Natural killer cell (primary cell): Measurements from ENCODE around the gene RHBDD2. TPM values are rescaled to one million over a fixed set of nuclear protein-coding genes. Genes with fewer than 3 reads are reported as not detected.
"Not testable (repeated sequence)": the region's sequence is repeated elsewhere in the genome, so short reads cannot be mapped to it uniquely, and the experiment has no call there.

Source experiments
- ATAC-seq, 3 donors: fragments of 150-1000 bp in 2 of 3; fragments of 200-7000 bp in 1 of 3; cut with Tn5 transposase; 1 replicate in 1 of 3; 2 replicates in 2 of 3; pipeline ENCODE4 v1.10.0; 2021; ENCODE audit warnings: mild to moderate bottlenecking in 2 of 3, moderate library complexity in 2 of 3
- DNase-seq, 2 donors: peaks; one replicate each; pipeline versions ENCODE4 v3.0.0 to v3.0.0-alpha.2; 2013 to 2021; ENCODE audit warnings: mixed read lengths in 1 of 2
- H3K27ac ChIP-seq: one replicate; pipeline ENCODE4 v1.5.1; 2013; ENCODE audit warnings: mild to moderate bottlenecking, low read length
- H3K27me3 ChIP-seq: one replicate; pipeline ENCODE4 v1.6.1; 2013; ENCODE audit warnings: low read length; ENCODE audit not compliant: control insufficient read depth, insufficient read depth
- H3K36me3 ChIP-seq: one replicate; pipeline ENCODE4 v1.6.1; 2013; ENCODE audit warnings: low read length; ENCODE audit not compliant: control insufficient read depth, insufficient read depth
- H3K4me1 ChIP-seq: one replicate; pipeline ENCODE4 v1.6.1; 2013; ENCODE audit warnings: low read length; ENCODE audit not compliant: control insufficient read depth, insufficient read depth
- H3K4me3 ChIP-seq: one replicate; pipeline ENCODE4 v1.5.1; 2013; ENCODE audit warnings: low read length
- H3K9me3 ChIP-seq: one replicate; pipeline ENCODE4 v1.6.1; 2013; ENCODE audit warnings: low read length; ENCODE audit not compliant: control insufficient read depth, insufficient read depth
- H3K27ac Mint-ChIP-seq, 2 donors: one replicate each; pipeline ENCODE4 v1.8.0; 2022; ENCODE audit warnings: mild to moderate bottlenecking in 2 of 2, mixed read lengths in 2 of 2, moderate library complexity in 1 of 2
- H3K27me3 Mint-ChIP-seq, 2 donors: one replicate each; pipeline ENCODE4 v1.8.0; 2022; ENCODE audit warnings: low read depth in 2 of 2, mixed read lengths in 2 of 2
- H3K36me3 Mint-ChIP-seq: one replicate; pipeline ENCODE4 v1.8.0; 2022; ENCODE audit warnings: mixed read lengths
- H3K4me1 Mint-ChIP-seq, 2 donors: one replicate each; pipeline ENCODE4 v1.8.0; 2022; ENCODE audit warnings: mixed read lengths in 2 of 2
- H3K4me3 Mint-ChIP-seq: one replicate; pipeline ENCODE4 v1.8.0; 2022; ENCODE audit warnings: mild to moderate bottlenecking, moderate library complexity, mixed read lengths
- H3K9me3 Mint-ChIP-seq, 2 donors: one replicate each; pipeline ENCODE4 v1.8.0; 2022; ENCODE audit warnings: mixed read lengths in 2 of 2
- WGBS: methylation state at CpG from one replicate; pipeline ENCODE4 v1.1.7; 2013; ENCODE audit warnings: missing lambda C conversion rate; ENCODE audit not compliant: insufficient coverage; 5-methylcytosine and 5-hydroxymethylcytosine counted together
- intact Hi-C: fragments of 100-400 bp; cut with micrococcal nuclease; formaldehyde crosslinking; loops from one replicate; pipeline ENCODE4 v1.14.2; 2022
- total RNA-seq, 4 donors: library from RNA; stranded (reverse); fragments of 120-200 nt in 1 of 4; gene quantifications; one replicate each; pipeline versions ENCODE4 v1.2.3 to v1.2.4, GENCODE V29; 2013 to 2022
- TF ChIP-seq, protein P1 (sequence below): fragments of 200-600 bp; IDR thresholded peaks from one replicate; pipeline ENCODE4 v1.8.0; 2022; ENCODE audit warnings: antibody characterized with exemption

The RHBDD2 gene
- total RNA-seq, 3 donors from 2014 or later (not counting 1 experiment from before 2014, with no cell fraction given) = 45.2 to 74.3 (median 61.9) TPM

DNA sequence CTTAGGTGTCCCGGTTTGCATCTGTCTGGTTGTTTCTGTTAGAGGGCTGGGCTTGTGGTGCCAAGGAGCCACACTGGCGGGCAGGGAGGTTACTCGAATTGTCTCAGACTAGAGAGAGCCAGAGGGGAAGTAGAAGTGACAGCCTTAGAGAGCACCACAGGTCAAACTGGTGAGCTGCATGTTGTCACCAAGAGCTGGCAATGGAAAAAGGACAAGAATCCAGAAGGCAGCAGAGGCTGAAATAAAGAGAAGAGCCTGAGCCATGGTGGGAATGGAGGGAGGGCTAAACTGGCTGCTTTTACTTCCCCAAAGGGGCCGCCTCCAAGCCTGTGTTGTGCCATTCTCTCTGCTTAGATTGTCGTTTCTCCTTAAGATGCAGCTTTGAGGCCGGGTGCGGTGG is 31.1 kb upstream of the RHBDD2 start:
- Histone ChIP-seq H3K4me1 (peaks cover 5% of the 10 kb centered on the region), H3K27ac (no peak overlapping the region), H3K27me3 (no peaks in the 10 kb centered on the region), H3K4me3 (no peak overlapping the region), H3K9me3 (no peaks in the 10 kb centered on the region), H3K36me3 (no peaks in the 10 kb centered on the region)
- Mint-ChIP-seq H3K36me3 (no peaks in the 10 kb centered on the region), H3K9me3 (no peaks in the 10 kb centered on the region), H3K4me1 (no peaks in the 10 kb centered on the region), H3K27me3 (no peaks in the 10 kb centered on the region), H3K4me3 (no peak overlapping the region), H3K27ac (no peak overlapping the region)
- no peak for DNase-seq
- TF ChIP-seq, protein P1, sequence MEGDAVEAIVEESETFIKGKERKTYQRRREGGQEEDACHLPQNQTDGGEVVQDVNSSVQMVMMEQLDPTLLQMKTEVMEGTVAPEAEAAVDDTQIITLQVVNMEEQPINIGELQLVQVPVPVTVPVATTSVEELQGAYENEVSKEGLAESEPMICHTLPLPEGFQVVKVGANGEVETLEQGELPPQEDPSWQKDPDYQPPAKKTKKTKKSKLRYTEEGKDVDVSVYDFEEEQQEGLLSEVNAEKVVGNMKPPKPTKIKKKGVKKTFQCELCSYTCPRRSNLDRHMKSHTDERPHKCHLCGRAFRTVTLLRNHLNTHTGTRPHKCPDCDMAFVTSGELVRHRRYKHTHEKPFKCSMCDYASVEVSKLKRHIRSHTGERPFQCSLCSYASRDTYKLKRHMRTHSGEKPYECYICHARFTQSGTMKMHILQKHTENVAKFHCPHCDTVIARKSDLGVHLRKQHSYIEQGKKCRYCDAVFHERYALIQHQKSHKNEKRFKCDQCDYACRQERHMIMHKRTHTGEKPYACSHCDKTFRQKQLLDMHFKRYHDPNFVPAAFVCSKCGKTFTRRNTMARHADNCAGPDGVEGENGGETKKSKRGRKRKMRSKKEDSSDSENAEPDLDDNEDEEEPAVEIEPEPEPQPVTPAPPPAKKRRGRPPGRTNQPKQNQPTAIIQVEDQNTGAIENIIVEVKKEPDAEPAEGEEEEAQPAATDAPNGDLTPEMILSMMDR = no peak
- no peak for ATAC-seq
- intact Hi-C loops = no loop called here
- WGBS = 70% methylated on average over 7 of the region's 7 CpGs

DNA sequence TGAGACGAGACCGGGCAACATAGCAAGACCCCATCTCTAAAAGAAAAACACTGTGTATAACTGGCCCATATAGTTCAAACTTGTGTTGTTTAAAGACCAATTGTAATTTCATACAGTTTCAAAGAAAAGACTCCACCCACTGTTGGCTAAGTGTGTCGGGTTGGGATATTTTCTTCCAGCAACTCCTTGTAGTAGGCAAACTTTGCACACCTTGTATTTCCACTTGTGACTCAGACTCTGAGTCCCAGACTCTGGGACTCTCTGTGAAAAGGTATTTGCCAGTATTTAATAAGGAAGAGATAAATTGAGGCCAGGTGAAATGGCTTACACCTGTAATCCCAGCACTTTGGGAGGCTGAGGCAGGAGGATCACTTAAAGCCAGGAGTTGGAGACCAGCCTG is 29.3 kb upstream of the RHBDD2 start:
- TF ChIP-seq, protein P1 = no peak
- Histone ChIP-seq H3K4me3 (no peak overlapping the region), H3K4me1 (peaks cover 4% of the 10 kb centered on the region), H3K27ac (no peak overlapping the region), H3K27me3 (no peaks in the 10 kb centered on the region), H3K9me3 (no peaks in the 10 kb centered on the region), H3K36me3 (no peaks in the 10 kb centered on the region)
- intact Hi-C loops = no loop called here
- Mint-ChIP-seq H3K9me3 (no peaks in the 10 kb centered on the region), H3K27me3 (no peaks in the 10 kb centered on the region), H3K4me3 (no peak overlapping the region), H3K4me1 (no peaks in the 10 kb centered on the region), H3K36me3 (no peaks in the 10 kb centered on the region), H3K27ac (no peak overlapping the region)
- WGBS = 93% methylated on average over 2 of the region's 3 CpGs
- no peak for DNase-seq
- ATAC-seq = no peak

GRCh38 chr7:75850235-75850634 is 28.6 kb upstream of the RHBDD2 start:
- intact Hi-C loops = no loop called here
- 27% methylated on average over 4 of the region's 4 CpGs for WGBS
- Histone ChIP-seq H3K27ac (no peak overlapping the region), H3K4me3 (no peak overlapping the region), H3K36me3 (no peaks in the 10 kb centered on the region), H3K4me1 (peaks cover 4% of the 10 kb centered on the region), H3K9me3 (no peaks in the 10 kb centered on the region), H3K27me3 (no peaks in the 10 kb centered on the region)
- TF ChIP-seq, protein P1 = no peak
- Mint-ChIP-seq H3K36me3 (no peaks in the 10 kb centered on the region), H3K4me3 (no peak overlapping the region), H3K9me3 (no peaks in the 10 kb centered on the region), H3K4me1 (no peaks in the 10 kb centered on the region), H3K27ac (no peak overlapping the region), H3K27me3 (no peaks in the 10 kb centered on the region)
- ATAC-seq (no peak), DNase-seq (no peak)

- no peak overlapping the region for H3K4me3 ChIP-seq
- Mint-ChIP-seq H3K36me3 (no peaks in the 10 kb centered on the region), H3K4me1 (no peaks in the 10 kb centered on the region), H3K9me3 (no peaks in the 10 kb centered on the region), H3K4me3 (no peak overlapping the region), H3K27me3 (peaks cover 4 to 5% of the 10 kb centered on the region in 2 donors), H3K27ac (no peak overlapping the region)
- intact Hi-C loops = no loop called here
- no peaks in the 10 kb centered on the region for H3K9me3 ChIP-seq
- 91% methylated on average over 5 of the region's 5 CpGs for WGBS
- no peaks in the 10 kb centered on the region for H3K36me3 ChIP-seq
- no peaks in the 10 kb centered on the region for H3K27me3 ChIP-seq
- DNase-seq (no peak), ATAC-seq (no peak)
- TF ChIP-seq, protein P1 = no peak
- H3K27ac ChIP-seq = no peak overlapping the region
- H3K4me1 ChIP-seq = no peaks in the 10 kb centered on the region
Measured at GRCh38 chr7:75854233-75854632, 24.6 kb upstream of the RHBDD2 start.

DNA sequence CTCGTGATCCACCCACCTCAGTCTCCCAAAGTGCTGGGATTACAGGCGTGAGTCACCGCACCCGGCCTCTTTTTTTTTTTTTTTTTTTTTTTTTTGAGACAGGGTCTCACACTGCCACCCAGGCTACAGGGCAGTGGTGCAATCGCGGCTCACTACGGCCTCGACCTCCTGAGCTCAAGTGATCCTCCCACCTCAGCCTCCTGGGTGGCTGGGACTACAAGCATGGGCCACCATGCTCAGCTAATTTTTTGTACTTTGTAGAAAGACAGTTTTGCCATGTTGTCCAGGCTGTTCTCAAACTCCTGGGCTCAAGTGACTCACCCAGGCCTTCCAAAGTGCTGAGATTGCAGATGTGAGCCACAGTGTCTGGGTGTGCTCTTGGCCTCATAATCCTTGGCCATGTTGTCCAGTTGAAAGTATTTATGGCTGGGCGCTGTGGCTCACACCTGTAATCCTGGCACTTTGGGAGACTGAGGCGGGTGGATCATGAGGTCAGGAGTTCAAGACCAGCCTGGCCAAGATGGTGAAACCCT is 24.0 kb upstream of the RHBDD2 start:
- H3K27ac ChIP-seq, H3K4me1 ChIP-seq, H3K27ac Mint-ChIP-seq, H3K4me3 Mint-ChIP-seq, H3K4me1 Mint-ChIP-seq, H3K36me3 ChIP-seq, H3K4me3 ChIP-seq, DNase-seq, H3K27me3 ChIP-seq, H3K9me3 Mint-ChIP-seq, intact Hi-C loops, H3K27me3 Mint-ChIP-seq, H3K36me3 Mint-ChIP-seq, ATAC-seq, H3K9me3 ChIP-seq: not testable (repeated sequence)
- WGBS = 96% methylated on average over 10 of the region's 10 CpGs
